IPS DF 6.9 (cell line): ENCODE data around the gene GNA12.

Experiments
- DNase-seq: peaks from one replicate; pipeline ENCODE4 v3.0.0-alpha.2; 2013; ENCODE audit warnings: low read depth, low spot score
- H3K27ac ChIP-seq: one replicate; pipeline ENCODE4 v1.5.1; 2013; ENCODE audit warnings: low read length, control low read depth
- H3K27me3 ChIP-seq: 2 replicates; pipeline ENCODE4 v1.6.1; 2013; ENCODE audit warnings: mild to moderate bottlenecking, low read length; ENCODE audit not compliant: control insufficient read depth, insufficient read depth
- H3K36me3 ChIP-seq: 2 replicates; pipeline ENCODE4 v1.6.1; 2013; ENCODE audit warnings: low read length; ENCODE audit not compliant: control insufficient read depth, insufficient read depth
- H3K4me1 ChIP-seq: 2 replicates; pipeline ENCODE4 v1.6.1; 2013; ENCODE audit warnings: low read length; ENCODE audit not compliant: control insufficient read depth, insufficient read depth
- H3K4me3 ChIP-seq: 2 replicates; pipeline ENCODE4 v1.5.1; 2013; ENCODE audit warnings: mild to moderate bottlenecking, low read length
- H3K9me3 ChIP-seq: 2 replicates; pipeline ENCODE4 v1.6.1; 2013; ENCODE audit warnings: low read length, inconsistent platforms; ENCODE audit not compliant: control insufficient read depth, insufficient read depth
- WGBS: extraction: QIAGEN DNeasy Blood & Tissue Kit; methylation state at CpG from one replicate; pipeline ENCODE4 v1.1.7; 2013; ENCODE audit warnings: mixed read lengths, missing lambda C conversion rate; ENCODE audit not compliant: insufficient read length, insufficient coverage; 5-methylcytosine and 5-hydroxymethylcytosine counted together

The GNA12 gene

DNA sequence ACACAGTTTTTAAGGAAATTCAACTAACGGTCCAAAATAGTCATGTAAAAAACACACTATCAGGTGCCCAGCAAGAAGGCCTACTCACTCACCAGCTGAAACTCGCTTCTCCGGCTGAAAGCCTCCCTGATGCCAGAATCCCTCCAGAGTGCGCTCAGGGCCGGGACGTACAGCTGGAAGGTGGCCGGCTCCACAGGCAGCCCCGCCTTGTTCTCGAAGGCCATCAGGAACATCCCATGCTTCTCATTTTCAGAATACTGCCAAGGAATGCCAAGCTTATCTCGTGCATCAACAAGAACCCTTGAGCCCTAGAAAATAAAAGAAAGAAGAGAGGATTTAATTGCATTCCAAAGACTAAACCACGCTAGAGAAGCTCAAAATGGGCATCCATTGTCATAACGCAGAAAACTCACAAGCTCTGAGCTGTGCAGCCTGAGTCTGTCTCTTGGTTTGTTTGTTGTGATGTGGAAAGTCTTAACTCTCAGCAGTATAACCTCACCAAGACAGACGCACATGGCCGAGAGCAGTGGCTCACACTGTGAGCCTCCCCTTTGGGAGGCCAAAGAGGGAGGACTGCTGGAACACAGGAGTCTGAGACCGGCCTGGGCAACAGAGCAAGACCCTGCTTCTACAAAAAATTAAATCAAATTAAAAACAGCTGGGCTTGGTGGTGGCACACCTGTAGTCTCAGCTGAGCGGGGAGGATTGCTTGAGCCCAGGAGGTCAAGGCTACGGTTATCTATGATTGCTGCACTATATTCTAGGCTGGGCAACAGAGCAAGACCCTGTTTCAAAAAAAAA, 49.1 kb downstream of the GNA12 start:
- no CpG with 5 or more reads among the region's 17 CpGs for WGBS
- H3K36me3 ChIP-seq = peaks cover 13% of the 10 kb centered on the region; the same call in 1 of the 2 replicates
- H3K4me1 ChIP-seq = no peaks in the 10 kb centered on the region; the same call in 1 of the 2 replicates
- no peak overlapping the region for H3K4me3 ChIP-seq
- no peaks in the 10 kb centered on the region for H3K9me3 ChIP-seq
- no peak overlapping the region for H3K27ac ChIP-seq
- H3K27me3 ChIP-seq = no peaks in the 10 kb centered on the region
- DNase-seq = no peak

DNA sequence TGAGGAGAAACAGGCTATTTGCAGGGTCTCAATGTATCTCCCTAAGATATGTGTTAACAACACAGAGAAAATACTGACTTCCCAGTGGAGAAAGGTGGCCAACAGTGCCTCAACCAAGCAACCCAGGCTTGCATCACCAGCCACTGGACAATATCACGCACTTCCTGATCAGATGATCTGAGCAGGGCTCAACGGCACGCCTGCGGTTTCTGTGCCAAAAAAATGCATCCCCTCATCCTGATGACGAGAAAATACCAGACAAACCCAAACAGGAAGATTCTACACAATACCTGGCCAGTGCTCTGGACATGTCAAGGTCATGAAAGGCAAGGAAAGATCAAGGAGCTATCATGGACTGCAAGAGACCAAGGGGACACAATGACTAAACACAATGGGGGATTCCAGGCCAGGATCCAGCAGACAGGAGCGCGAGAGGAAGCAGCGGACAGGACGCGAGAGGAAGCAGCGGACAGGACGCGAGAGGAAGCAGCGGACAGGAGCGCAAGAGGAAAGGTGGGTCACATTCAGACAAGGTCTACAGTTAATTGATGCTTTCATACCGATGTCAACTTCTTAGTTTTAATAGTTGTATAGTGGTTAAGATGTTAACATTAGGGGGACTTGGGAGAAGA, 51.1 kb downstream of the GNA12 start:
- no CpG with 5 or more reads among the region's 16 CpGs for WGBS
- Histone ChIP-seq H3K27me3 (no peaks in the 10 kb centered on the region), H3K4me3 (no peak overlapping the region), H3K4me1 (no peaks in the 10 kb centered on the region; the same call in 1 of the 2 replicates), H3K36me3 (peaks cover 15% of the 10 kb centered on the region; the same call in 1 of the 2 replicates), H3K27ac (no peak overlapping the region), H3K9me3 (no peaks in the 10 kb centered on the region)
- no peak for DNase-seq

DNA sequence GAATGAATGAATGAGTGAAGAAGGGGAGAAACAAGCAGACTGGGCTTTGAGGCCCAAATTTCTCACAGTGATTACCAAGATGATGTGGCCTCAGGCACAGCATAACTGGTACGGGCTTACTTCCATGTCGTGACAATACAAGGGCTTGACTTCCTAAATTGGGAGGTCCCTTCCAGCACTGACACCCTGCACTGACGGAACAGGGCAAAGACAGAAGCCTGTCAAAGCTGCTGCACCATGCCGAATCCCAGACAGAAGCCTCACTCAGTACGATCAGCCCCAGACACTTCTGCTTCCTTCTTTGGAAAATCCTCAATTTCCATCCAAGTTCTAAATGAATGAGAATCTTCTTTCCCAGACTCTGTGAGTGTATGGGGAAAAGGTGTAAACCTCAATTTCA, 51.9 kb downstream of the GNA12 start:
- Histone ChIP-seq H3K27ac (no peak overlapping the region), H3K9me3 (no peaks in the 10 kb centered on the region), H3K4me1 (no peaks in the 10 kb centered on the region; the same call in 1 of the 2 replicates), H3K36me3 (peaks cover 15% of the 10 kb centered on the region; the same call in 1 of the 2 replicates), H3K4me3 (no peak overlapping the region), H3K27me3 (no peaks in the 10 kb centered on the region)
- no CpG with 5 or more reads among the region's 5 CpGs for WGBS
- no peak for DNase-seq

DNA sequence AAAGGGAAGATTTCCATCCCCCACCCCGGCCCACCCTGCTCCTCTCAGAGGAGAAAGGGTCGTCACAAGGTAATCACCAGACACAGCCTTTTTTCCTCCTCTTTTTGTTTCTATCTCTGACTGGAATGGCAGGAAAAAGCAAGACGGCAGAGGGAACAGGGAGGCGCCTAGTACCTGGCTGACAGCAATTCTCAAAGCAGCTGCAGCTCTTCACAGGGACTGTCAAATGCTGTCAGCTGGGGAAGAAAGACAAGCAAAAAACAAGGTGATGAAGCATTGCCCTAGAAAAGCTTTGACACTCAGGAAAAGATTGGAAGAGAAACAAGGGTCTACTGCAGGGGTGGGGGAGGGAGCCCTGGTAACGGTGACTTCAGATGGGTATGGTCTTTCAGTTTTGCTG, 52.7 kb downstream of the GNA12 start:
- Histone ChIP-seq H3K9me3 (no peaks in the 10 kb centered on the region), H3K4me1 (no peaks in the 10 kb centered on the region; the same call in 1 of the 2 replicates), H3K27ac (no peak overlapping the region), H3K4me3 (no peak overlapping the region), H3K36me3 (peaks cover 15% of the 10 kb centered on the region; the same call in 1 of the 2 replicates), H3K27me3 (no peaks in the 10 kb centered on the region)
- DNase-seq = no peak
- no CpG with 5 or more reads among the region's 5 CpGs for WGBS

DNA sequence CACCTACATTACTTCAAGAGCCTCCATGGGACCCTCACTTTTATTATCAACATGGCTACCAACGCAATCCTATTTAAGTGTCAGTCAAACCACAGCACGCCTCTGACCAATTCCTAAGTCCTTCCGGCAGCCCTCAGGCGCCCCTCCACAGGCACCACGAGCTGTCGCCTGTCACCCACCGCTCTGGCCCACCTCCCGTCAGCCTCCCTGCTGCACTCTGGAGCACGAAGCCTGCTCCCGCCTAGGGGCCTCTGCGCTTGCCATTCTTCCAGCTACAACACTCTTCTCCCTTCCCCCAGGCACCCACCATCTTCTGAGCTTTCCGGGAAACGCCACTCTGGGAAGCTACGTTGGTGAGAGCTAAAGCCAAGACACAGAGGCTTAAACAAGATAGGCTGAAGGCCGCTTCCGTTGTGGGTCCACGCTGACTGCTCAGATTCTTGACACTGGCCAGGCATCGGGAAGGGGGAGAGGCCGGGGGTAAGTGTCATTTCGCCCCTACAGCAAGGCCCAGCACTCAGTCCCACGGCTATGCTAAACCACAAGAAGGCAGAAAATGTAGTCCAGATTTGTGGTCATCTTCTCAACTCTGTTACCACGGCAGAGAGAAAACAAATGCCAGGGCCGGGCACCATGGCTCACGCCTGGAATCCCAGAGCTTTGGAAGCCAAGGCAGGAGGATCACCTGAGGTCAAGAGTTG, 56.7 kb downstream of the GNA12 start:
- DNase-seq = no peak
- whole genome bisulfite sequencing = no CpG with 5 or more reads among the region's 24 CpGs
- Histone ChIP-seq H3K36me3 (peaks cover 7% of the 10 kb centered on the region; the same call in 1 of the 2 replicates), H3K27ac (no peak overlapping the region), H3K27me3 (no peaks in the 10 kb centered on the region), H3K4me3 (no peak overlapping the region), H3K9me3 (no peaks in the 10 kb centered on the region), H3K4me1 (no peaks in the 10 kb centered on the region)

DNA sequence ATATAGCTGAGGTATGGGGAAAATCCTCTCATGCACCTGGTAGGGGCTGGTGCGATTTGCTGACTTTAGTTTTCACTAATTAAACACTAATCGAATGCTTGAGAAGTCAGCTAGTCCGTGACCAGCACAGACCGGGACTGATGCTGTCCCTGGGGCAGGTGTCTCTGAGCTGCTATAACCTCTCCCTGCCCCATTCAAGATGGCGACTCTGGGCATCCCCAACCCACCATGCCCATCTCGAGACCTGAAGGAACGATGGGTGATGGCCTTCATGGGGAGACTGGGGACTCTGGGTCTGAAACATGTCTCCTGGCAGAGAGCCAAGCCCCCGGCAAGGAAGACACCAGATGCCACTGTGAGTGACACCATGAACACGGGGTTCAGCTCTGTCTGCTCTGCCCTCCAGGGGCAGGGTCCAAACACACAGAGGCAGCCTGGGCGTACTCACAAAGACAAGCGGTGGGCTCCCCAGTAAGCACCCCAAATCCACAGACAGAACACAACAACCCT, 57.4 kb downstream of the GNA12 start:
- Histone ChIP-seq H3K9me3 (no peaks in the 10 kb centered on the region), H3K27ac (no peak overlapping the region), H3K27me3 (no peaks in the 10 kb centered on the region), H3K4me3 (no peak overlapping the region), H3K36me3 (0 out of 2 replicates have a peak, but pooled peaks cover 3% of the 10 kb centered on the region), H3K4me1 (no peaks in the 10 kb centered on the region)
- no CpG with 5 or more reads among the region's 11 CpGs for WGBS
- DNase-seq = no peak

DNA sequence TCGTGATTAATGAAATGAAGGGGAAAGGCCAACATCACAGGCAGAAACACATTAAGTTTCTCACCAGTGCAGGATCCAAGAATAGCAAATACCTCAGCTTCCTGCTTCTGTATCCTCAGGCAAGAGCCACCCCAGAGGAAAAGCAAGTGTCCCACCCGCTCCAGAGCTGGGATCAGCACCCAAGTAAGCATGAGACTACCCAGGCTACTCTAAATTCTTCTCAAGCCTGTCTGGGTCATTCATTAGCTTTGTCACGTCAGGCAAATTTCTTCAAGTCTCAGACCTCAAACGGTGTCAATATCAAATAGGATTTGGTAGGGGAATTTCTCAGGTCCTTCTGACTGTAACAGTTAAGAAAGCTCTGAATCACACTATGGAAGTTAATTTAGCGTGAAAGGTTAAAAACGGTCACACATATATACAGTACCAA, 59.0 kb downstream of the GNA12 start:
- DNase-seq = no peak
- no CpG with 5 or more reads among the region's 6 CpGs for WGBS
- Histone ChIP-seq H3K36me3 (0 out of 2 replicates have a peak, but pooled peaks cover 3% of the 10 kb centered on the region), H3K27ac (no peak overlapping the region), H3K9me3 (no peaks in the 10 kb centered on the region), H3K27me3 (no peaks in the 10 kb centered on the region), H3K4me1 (no peaks in the 10 kb centered on the region), H3K4me3 (no peak overlapping the region)

DNA sequence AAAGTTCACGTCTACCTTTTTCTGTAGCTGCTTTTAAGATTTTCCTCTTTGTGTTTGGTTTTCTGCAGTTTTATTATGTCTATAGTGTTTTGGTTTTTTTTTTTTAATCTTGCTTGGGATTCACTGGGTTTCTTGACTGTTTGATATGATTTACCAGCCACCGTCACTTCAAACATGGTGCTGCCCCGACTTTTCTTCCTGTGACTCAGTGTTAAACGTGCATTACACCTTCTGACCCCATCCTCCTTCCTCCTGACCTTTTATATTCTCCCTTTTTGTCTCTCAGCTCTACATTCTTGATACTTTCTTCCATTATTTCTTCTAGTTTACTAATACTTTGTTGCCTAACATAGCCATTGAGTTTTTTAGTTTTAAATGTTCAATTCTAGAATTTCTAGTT, 61.5 kb downstream of the GNA12 start:
- no CpG with 5 or more reads among the region's 4 CpGs for WGBS
- H3K4me3 ChIP-seq = no peak overlapping the region
- no peak for DNase-seq
- H3K27ac ChIP-seq = no peak overlapping the region
- H3K36me3 ChIP-seq = no peaks in the 10 kb centered on the region
- H3K4me1 ChIP-seq = no peaks in the 10 kb centered on the region
- no peaks in the 10 kb centered on the region for H3K9me3 ChIP-seq
- no peaks in the 10 kb centered on the region for H3K27me3 ChIP-seq

DNA sequence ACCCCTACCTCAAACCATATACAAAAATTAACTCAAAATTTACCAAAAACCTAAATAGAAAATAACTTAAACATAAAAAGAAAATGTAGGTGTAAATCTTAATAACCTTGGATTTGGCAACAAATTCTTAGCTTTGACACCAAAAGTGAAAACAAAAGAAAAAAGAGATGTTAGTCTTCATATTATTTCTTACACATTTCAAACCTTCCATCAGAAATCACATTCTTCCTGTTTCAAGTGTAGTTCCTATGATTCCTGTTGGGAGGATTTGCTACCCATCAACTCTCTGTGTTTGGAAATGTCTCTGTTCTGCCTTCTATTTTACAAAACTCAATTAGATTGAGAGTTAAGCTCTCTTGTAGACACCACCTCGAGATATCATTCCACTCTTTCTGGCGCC, 62.0 kb downstream of the GNA12 start:
- H3K27ac ChIP-seq = no peak overlapping the region
- no peaks in the 10 kb centered on the region for H3K36me3 ChIP-seq
- no CpG with 5 or more reads among the region's 2 CpGs for WGBS
- no peaks in the 10 kb centered on the region for H3K4me1 ChIP-seq
- no peak for DNase-seq
- H3K27me3 ChIP-seq = no peaks in the 10 kb centered on the region
- no peaks in the 10 kb centered on the region for H3K9me3 ChIP-seq
- H3K4me3 ChIP-seq = no peak overlapping the region

DNA sequence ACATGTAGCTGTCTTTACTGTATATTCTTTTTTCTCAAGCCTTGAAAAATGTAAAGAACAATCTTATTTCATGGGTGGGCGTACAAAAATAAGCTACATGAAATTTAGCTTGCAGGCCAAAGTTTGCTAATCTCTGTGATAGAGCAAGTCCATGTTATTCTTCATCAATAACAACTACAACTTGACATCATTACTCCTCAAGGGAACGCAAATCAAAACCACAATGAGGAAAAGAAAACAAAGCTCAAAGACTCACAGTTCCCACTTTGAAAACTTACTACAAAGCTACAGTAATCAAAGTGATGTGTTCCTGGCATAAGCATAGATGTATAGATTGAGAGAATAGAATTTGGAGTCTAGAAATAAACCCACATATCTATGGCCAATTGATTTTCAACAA, 62.5 kb downstream of the GNA12 start:
- Histone ChIP-seq H3K4me3 (no peak overlapping the region), H3K27ac (no peak overlapping the region), H3K36me3 (no peaks in the 10 kb centered on the region), H3K27me3 (no peaks in the 10 kb centered on the region), H3K9me3 (no peaks in the 10 kb centered on the region), H3K4me1 (no peaks in the 10 kb centered on the region)
- no peak for DNase-seq
- no CpG with 5 or more reads among the region's 2 CpGs for WGBS
